SK-N-SH treated with all-trans-retinoic acid at 6 μM for 48 hours (cell line): ENCODE data around the gene TMEM269.

Source experiments
- TSHZ2 ChIP-seq: fragments of 250-450 bp; sonication (Bioruptor Pico); IDR thresholded peaks from 2 replicates; pipeline ENCODE4 v1.5.0; 2020; ENCODE audit warnings: mild to moderate bottlenecking, moderate library complexity
- ZFP3 ChIP-seq: fragments of 250-450 bp; sonication (Bioruptor Pico); IDR thresholded peaks from 2 replicates; pipeline ENCODE4 v1.5.0; 2020; ENCODE audit warnings: mild to moderate bottlenecking, moderate library complexity
- ZFP30 ChIP-seq: fragments of 450-650 bp; formaldehyde crosslinking; IDR thresholded peaks from 2 replicates; pipeline ENCODE4 v1.5.0; 2022; ENCODE audit warnings: mild to moderate bottlenecking, moderate library complexity
- ZNF70 ChIP-seq: fragments of 450-650 bp; formaldehyde crosslinking; IDR thresholded peaks from 2 replicates; pipeline ENCODE4 v1.5.0; 2020; ENCODE audit warnings: mild to moderate bottlenecking, moderate library complexity

DNA sequence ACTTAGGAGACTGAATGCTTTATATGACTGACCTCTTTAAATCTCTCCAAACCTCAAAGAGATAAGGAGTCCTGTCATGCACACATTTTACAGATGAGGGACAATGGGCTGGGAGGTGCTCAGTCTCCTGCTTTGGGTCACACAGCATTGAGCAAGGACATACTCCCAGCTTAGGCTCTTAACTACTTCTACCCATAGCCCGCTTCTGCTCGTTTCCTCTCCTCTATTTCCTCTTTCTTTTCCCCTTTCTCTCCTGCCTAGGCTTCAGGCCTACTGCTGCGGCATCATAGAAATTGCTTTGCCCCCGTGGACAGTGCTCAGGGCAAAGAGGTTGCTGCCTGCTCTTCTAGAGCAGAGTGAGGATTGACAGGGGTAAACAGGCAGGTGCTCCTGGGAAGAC, 49.2 kb downstream of the TMEM269 start:
- TF ChIP-seq ZFP3 (CRISPR knock-in tag) = no peak
- no peak for TF ChIP-seq TSHZ2 (CRISPR knock-in tag)
- no peak for TF ChIP-seq ZFP30
- no peak for TF ChIP-seq ZNF70 (CRISPR knock-in tag)
